ENCODE data around the gene MGP. TPM values are rescaled to one million over a fixed set of nuclear protein-coding genes. Genes with fewer than 3 reads are reported as not detected.

The MGP gene
- total RNA-seq: 295 TPM
- long read RNA-seq, transcript MGP-203 (4 exons, 1,405 nt): major isoform, 48 of 50 reads
- long read RNA-seq, partial matches to known transcripts: 1 of 50 reads
- long read RNA-seq, other reads (novel, unspliced or antisense): 1 of 50 reads

DNA sequence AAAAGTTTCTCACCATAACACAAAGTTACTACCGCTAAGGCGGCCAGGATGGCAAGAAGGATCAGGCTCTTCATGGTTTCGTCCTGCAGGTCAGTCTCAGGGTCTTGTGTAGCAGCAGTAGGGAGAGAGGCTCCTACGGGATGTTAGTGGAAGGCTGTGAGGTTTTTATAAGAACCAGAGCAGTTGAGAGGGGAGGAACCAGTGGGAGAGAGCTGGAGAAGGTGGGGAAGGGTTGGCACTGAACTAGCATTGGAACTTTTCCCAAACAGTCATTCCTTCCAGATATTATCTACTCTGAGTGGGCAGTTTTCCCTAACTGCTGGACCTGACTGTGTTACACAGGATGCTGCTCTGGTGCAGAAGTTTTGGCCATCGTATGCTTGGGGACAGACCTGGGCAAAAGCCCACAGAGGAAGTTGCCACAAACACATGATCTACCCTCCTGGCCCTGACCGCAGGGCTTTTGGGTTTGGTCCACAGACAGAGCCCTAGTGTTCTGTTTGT lies at the start of gene MGP:
Gene MGP (minus strand): TSS at position 137 of the 504 bp plus-strand sequence. CDS start 63 bp downstream, at position 74.
- ATAC-seq (peak; percentile 88), DNase-seq (peak; percentile 61)
- intact Hi-C loops (cut with micrococcal nuclease): loop anchor here (5.0 kb wide), 1 partner anchor 38 kb away; no protein-coding TSS in a partner anchor

DNA sequence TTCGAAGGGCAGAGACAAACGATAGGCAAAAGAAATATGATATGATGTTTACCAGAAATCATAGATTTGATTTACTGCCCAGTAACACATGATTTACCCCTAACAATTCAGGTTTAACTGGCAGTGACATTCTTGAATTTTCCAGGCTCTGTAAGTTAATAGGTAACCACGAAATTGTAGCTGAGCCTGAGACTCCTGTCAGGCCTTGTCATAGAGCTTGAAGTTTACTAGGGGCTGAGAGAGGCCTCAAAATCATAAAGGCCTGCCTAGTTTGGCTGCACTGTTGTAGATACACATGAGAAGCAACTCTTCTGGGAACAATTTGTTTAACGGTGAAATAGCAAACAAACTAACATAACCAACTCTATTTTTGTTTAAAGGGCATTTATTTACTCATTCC lies 49.4 kb upstream of the MGP start:
- intact Hi-C loops (cut with micrococcal nuclease): no loop called here
- ATAC-seq (no peak), DNase-seq (no peak)

GRCh38 chr12:14934511-14934910 lies 48.9 kb upstream of the MGP start:
- intact Hi-C loops (cut with micrococcal nuclease): no loop called here
- ATAC-seq (no peak), DNase-seq (no peak)

- intact Hi-C loops (cut with micrococcal nuclease): no loop called here
- no peak for ATAC-seq
- no peak for DNase-seq
Measured at GRCh38 chr12:14931791-14932560, 46.3 kb upstream of the MGP start.

GRCh38 chr12:14931359-14931758 lies 45.7 kb upstream of the MGP start:
- ATAC-seq: no peak
- intact Hi-C loops (cut with micrococcal nuclease): no loop called here
- no peak for DNase-seq

DNA sequence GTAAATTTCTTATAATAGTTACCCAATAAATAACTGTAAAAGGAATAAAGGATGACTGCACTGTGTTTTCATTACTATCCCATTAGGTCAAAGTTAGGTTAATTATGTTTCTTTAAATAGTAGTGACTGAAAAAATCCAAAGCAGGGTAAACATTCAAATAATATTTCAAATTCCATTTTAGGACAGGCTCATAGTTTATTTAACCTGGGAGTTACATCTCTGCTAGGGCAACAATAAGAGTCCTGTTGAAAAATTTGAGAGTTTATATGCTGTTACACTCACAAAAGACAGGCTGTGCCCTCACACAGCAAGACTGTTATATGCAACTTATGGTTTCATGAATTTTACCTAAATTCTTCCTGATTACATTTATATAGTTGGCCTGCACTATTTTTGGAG lies 44.6 kb upstream of the MGP start:
- DNase-seq (no peak), ATAC-seq (no peak)
- intact Hi-C loops (cut with micrococcal nuclease): no loop called here

GRCh38 chr12:14928931-14929330 lies 43.3 kb upstream of the MGP start:
- intact Hi-C loops (cut with micrococcal nuclease): no loop called here
- no peak for DNase-seq
- ATAC-seq: no peak

GRCh38 chr12:14927267-14927666 lies 41.6 kb upstream of the MGP start:
- intact Hi-C loops (cut with micrococcal nuclease): no loop called here
- ATAC-seq (no peak), DNase-seq (no peak)

DNA sequence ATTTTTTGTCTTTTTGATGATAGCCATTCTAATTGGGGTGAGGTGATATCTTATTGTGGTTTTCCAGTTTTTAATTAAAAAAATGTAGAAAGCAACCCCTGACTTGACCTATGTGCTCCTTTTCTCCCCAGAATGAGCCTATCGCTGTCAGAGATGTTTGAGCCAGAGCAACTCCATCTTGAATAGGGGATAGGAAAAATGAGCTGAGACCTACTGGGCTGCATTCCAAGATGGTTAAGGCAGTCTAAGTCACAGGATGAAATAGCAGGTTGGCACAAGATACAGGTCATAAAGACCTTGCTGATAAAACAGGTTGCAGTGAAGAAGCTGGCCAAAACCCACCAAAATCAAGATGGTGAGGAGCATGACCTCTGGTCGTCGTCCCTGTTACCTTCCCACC lies 38.9 kb upstream of the MGP start:
- intact Hi-C loops (cut with micrococcal nuclease): no loop called here
- ATAC-seq (no peak), DNase-seq (no peak)

GRCh38 chr12:14923944-14924343 lies 38.3 kb upstream of the MGP start:
- intact Hi-C loops (cut with micrococcal nuclease): no loop called here

GRCh38 chr12:14921218-14921617 lies 35.6 kb upstream of the MGP start:
- DNase-seq: no peak
- intact Hi-C loops (cut with micrococcal nuclease): no loop called here
- no peak for ATAC-seq

More at GRCh38 chr12:14923944-14924343, 38.3 kb upstream of the MGP start:
- no peak for DNase-seq
- no peak for ATAC-seq

DNA sequence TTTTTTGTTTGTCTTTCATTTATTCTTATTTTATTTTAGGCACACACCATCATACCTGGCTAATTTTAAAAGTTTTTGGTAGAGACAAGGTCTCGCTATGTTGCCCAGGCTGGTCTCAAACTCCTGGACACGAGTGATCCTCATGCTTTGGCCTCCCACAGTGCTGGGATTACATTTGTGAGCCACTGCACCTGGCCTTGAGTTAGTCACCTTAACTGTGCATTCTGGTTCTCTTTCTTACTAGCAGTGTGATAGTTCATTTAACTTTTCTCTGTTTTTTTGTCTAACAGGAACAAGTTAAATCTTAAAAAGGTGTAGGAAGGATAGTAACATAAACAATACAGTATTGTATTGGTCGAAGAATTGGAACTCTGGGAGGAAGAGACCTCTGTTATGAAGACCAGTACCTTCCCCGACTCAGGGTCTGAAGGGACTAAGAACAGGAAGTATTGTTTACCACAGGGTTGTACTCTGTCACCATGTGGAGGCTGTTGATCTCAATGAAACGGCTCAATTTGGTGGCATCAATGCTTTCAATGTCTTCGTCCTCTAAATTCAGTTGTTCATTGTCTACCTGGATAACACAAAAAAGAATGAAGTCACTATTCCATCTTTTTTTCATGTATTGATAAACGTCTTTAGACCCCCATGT lies 34.9 kb upstream of the MGP start:
- intact Hi-C loops (cut with micrococcal nuclease): no loop called here
- ATAC-seq: no peak
- DNase-seq: no peak

- intact Hi-C loops (cut with micrococcal nuclease): no loop called here
- DNase-seq (no peak), ATAC-seq (no peak)
Measured at GRCh38 chr12:14919455-14919854, 33.8 kb upstream of the MGP start.

DNA sequence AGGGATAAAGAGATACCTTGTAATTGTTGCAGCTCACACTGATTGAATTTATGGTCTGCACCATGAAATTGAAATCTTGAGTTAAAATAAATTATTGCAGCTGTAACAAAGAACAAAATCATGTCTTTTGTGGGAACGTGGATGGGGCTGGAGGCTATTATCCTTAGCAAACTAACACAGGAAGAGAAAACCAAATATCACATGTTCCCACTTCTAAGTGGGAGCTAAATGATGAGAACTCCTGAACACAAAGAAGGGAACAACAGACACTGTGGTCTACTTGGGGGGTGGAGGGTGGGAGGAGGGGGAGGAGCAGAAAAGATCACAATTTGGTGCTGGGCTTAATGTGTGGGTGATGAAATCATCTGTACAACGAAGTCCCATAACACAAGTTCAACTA lies 30.1 kb upstream of the MGP start:
- intact Hi-C loops (cut with micrococcal nuclease): no loop called here
- DNase-seq: no peak
- no peak for ATAC-seq

DNA sequence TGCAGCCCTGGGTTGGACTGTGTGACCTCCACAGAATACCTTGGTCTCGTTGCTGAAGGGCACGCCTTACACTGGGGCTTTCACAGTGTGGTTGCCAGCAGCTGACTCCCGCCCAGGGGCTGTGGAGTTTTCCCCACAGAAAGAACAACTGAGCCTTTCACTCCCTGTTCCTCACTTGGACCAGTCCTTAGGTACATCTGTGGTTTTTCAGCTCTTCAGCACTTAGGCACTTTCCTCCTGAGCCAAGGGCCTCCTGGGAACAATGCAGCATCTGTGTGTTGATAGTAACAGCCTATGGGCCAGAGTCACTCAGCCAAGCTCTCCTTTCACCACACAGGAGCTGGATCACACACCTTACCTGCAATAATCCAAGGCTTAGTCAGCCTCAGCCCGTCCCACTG lies 27.7 kb upstream of the MGP start:
- intact Hi-C loops (cut with micrococcal nuclease): no loop called here
- DNase-seq (peak; percentile 71), ATAC-seq (peak; percentile 95)

DNA sequence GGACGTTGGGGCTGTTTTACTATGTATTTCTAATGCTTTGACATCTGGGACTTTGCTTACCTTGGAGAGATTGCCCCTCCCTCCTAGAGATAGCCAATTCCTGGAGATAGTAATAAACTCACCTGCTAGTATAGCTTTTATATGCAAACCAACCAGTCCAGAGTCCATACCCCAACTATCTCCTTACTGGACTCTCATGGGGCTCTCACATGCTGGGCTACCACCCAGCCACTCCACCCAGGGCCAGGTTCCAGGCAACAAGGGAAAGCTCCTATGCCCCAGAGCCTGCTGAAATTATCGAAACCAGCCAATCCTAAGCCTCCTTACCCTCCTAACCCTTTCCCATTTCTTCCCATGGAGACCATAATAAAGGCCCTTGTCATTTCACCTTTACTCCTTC lies 25.5 kb upstream of the MGP start:
- no peak for ATAC-seq
- intact Hi-C loops (cut with micrococcal nuclease): no loop called here
- DNase-seq: no peak

GRCh38 chr12:14910090-14910915 lies 24.6 kb upstream of the MGP start:
- ATAC-seq (no peak), DNase-seq (no peak)
- intact Hi-C loops (cut with micrococcal nuclease): no loop called here

- ATAC-seq (no peak), DNase-seq (no peak)
- intact Hi-C loops (cut with micrococcal nuclease): no loop called here
Measured at GRCh38 chr12:14907953-14908352, 22.3 kb upstream of the MGP start.

DNA sequence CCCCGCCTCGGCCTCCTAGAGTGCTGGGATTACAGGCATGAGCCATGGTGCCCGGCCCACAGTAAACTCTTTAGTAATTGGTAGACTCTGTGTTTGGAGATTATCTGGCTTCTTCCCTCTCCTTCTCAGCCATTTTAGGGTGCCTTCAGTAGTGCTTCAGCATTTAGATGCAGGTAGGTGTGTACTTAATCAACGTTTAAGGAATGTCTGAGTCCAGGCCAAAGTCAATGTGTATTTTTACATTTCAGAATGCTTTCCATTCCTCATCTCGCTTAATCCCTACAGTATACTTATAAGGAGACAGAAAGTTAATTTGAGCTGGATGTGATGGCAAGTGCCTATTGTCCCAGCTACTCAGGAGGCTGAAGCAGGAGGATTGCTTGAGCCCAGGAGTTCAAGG lies 20.5 kb upstream of the MGP start:
- intact Hi-C loops (cut with micrococcal nuclease): no loop called here
- ATAC-seq (no peak), DNase-seq (no peak)

Data from left ventricle myocardium superior (tissue), 1 donor.